Measurements from ENCODE around the gene PDE1A. TPM values are rescaled to one million over a fixed set of nuclear protein-coding genes. Genes with fewer than 3 reads are reported as not detected.

The PDE1A gene
- total and polyA plus RNA-seq, 2 of the 4 experiments (the other 2 are of a cell fraction), result 0.24 to 0.90 TPM

DNA sequence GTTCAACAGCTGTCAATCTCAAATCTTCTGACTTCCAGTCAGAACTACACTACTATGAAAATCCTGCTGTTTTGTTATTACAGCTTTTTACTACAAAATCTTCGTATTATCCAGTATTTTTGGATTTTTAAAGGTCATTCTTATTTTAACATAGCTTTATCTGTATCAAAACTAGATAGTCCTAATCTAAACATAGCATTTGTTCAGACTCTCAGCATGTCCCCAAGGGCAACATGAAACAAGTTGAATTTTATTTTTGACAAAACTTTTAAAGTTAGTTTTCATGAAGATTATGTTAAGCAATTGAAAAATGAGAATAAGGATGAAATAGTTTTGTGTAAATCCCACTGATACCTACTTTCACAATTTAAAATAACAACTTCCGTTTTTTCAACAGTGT lies 48.1 kb downstream of the PDE1A start:
- no TSS peak for BruUV-seq (replicated peaks)
- Histone ChIP-seq H3K9me3 (ENCODE audit: control insufficient read depth, insufficient read depth, low read length) (peaks cover 10% of the 10 kb centered on the region), H3K27ac (ENCODE audit: insufficient read depth, low read length) (no peak overlapping the region), H2BK15ac (ENCODE audit: low read depth, low read length) (no peak overlapping the region), H3K4me2 (ENCODE audit: low read depth, low read length) (no peak overlapping the region), H3K18ac (ENCODE audit: low read depth, low read length) (no peak overlapping the region), H3K23ac (ENCODE audit: low read depth, low read length) (no peak overlapping the region), H3K4ac (ENCODE audit: low read depth, low read length) (no peak overlapping the region), H3K27me3 (ENCODE audit: control insufficient read depth, insufficient read depth, low read length) (no peaks in the 10 kb centered on the region), H3K79me1 (ENCODE audit: low read depth in 1 of 2, low read length in 2 of 2) (no peaks in the 10 kb centered on the region), H3K36me3 (ENCODE audit: control insufficient read depth, insufficient read depth, low read length) (no peaks in the 10 kb centered on the region), H4K8ac (ENCODE audit: low read depth in 2 of 2, low read length in 2 of 2) (no peak overlapping the region), H3K14ac (replicated peaks; ENCODE audit: low read depth, low read length) (no peak overlapping the region), H4K20me1 (ENCODE audit: insufficient read depth, low read length) (no peaks in the 10 kb centered on the region), H3K56ac (ENCODE audit: extremely low read depth, insufficient read depth, low read length) (no peak overlapping the region), H4K5ac (ENCODE audit: low read depth, low read length) (no peak overlapping the region), H2AK9ac (replicated peaks; ENCODE audit: low read depth, low read length, poor library complexity) (no peak overlapping the region), H3K4me1 (ENCODE audit: control insufficient read depth, insufficient read depth, low read length) (0 out of 2 replicates have a peak, but pooled peaks cover 1% of the 10 kb centered on the region), H2BK120ac (ENCODE audit: low read depth, low read length) (no peak overlapping the region), H2AK5ac (ENCODE audit: low read depth, low read length) (no peak overlapping the region), H3K9ac (ENCODE audit: low read depth, low read length) (no peak overlapping the region), H2AFZ (replicated peaks; ENCODE audit: low read length, poor library complexity) (no peak overlapping the region), H3K4me3 (ENCODE audit: insufficient read depth, low read depth, low read length) (no peak overlapping the region), H2BK5ac (ENCODE audit: low read depth, low read length, poor library complexity, severe bottlenecking) (no peak overlapping the region), H2BK20ac (ENCODE audit: low read depth, low read length) (no peak overlapping the region), H3K9me1 (ENCODE audit: insufficient read depth, low read length) (no peaks in the 10 kb centered on the region), H4K91ac (ENCODE audit: insufficient read depth, low read depth, low read length) (no peak overlapping the region)
- dilution Hi-C loops (cut with HindIII; ENCODE audit: low sequenced_read_pairs, unreplicated experiment) (no loop called here), in situ Hi-C loops (cut with MboI; ENCODE audit: low sequenced_read_pairs) (no loop called here), intact Hi-C loops (cut with micrococcal nuclease) (no loop called here)
- no CpG with 5 or more reads among the region's 2 CpGs for WGBS, 2 experiments (ENCODE audit: extremely low coverage in 2 of 2, insufficient read length in 1 of 2)
- TF ChIP-seq, protein P1, sequence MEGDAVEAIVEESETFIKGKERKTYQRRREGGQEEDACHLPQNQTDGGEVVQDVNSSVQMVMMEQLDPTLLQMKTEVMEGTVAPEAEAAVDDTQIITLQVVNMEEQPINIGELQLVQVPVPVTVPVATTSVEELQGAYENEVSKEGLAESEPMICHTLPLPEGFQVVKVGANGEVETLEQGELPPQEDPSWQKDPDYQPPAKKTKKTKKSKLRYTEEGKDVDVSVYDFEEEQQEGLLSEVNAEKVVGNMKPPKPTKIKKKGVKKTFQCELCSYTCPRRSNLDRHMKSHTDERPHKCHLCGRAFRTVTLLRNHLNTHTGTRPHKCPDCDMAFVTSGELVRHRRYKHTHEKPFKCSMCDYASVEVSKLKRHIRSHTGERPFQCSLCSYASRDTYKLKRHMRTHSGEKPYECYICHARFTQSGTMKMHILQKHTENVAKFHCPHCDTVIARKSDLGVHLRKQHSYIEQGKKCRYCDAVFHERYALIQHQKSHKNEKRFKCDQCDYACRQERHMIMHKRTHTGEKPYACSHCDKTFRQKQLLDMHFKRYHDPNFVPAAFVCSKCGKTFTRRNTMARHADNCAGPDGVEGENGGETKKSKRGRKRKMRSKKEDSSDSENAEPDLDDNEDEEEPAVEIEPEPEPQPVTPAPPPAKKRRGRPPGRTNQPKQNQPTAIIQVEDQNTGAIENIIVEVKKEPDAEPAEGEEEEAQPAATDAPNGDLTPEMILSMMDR (conservative IDR thresholded peaks at IDR 0.05; ENCODE audit: low read depth, low read length), result no peak
- TF ChIP-seq RAD21 (IDR thresholded peaks at IDR 0.05; ENCODE audit: low read length) (no peak), CEBPB (IDR thresholded peaks at IDR 0.05; ENCODE audit: low read depth, low read length) (no peak), POLR2A (IDR thresholded peaks at IDR 0.05; ENCODE audit: low read depth, low read length) (no peak), MAZ (IDR thresholded peaks at IDR 0.05; ENCODE audit: borderline replicate concordance, low read depth, low read length) (no peak), MXI1 (IDR thresholded peaks at IDR 0.05; ENCODE audit: borderline replicate concordance, low read depth, low read length) (no peak)
- ChIA-PET POLR2A (ENCODE audit: unreplicated experiment) (no interaction called here), CTCF (no interaction called here)
- no peak for DNase-seq
- no peak for ATAC-seq (ENCODE audit: low read depth)
